ENCODE measurements around the gene LDLR.
"Not testable (repeated sequence)": the region's sequence is repeated elsewhere in the genome, so short reads cannot be mapped to it uniquely, and the experiment has no call there.

Gene LDLR

GRCh38 chr19:11130824-11131455 lies 41.7 kb downstream of the LDLR start:
- H3K4me3 ChIP-seq (ENCODE audit: low read depth, low read length) = no peak overlapping the region
- TF ChIP-seq CTCF (IDR thresholded peaks at IDR 0.05; ENCODE audit: borderline replicate concordance, insufficient read depth, low read depth, low read length) = peak; percentile 91

- TF ChIP-seq CTCF (IDR thresholded peaks at IDR 0.05; ENCODE audit: borderline replicate concordance, insufficient read depth, low read depth, low read length) = no peak
- H3K4me3 ChIP-seq (ENCODE audit: low read depth, low read length) = no peak overlapping the region
Observed at GRCh38 chr19:11131471-11131870, 42.2 kb downstream of the LDLR start.

GRCh38 chr19:11136400-11137101 lies 47.3 kb downstream of the LDLR start:
- H3K4me3 ChIP-seq (ENCODE audit: low read depth, low read length) = no peak overlapping the region
- no peak for TF ChIP-seq CTCF (IDR thresholded peaks at IDR 0.05; ENCODE audit: borderline replicate concordance, insufficient read depth, low read depth, low read length)

- peak; percentile 73 for TF ChIP-seq CTCF (IDR thresholded peaks at IDR 0.05; ENCODE audit: borderline replicate concordance, insufficient read depth, low read depth, low read length)
- H3K4me3 ChIP-seq (ENCODE audit: low read depth, low read length) = no peak overlapping the region
Observed at GRCh38 chr19:11137542-11138384, 48.5 kb downstream of the LDLR start.

- TF ChIP-seq CTCF (IDR thresholded peaks at IDR 0.05; ENCODE audit: borderline replicate concordance, insufficient read depth, low read depth, low read length) = no peak
- no peak overlapping the region for H3K4me3 ChIP-seq (ENCODE audit: low read depth, low read length)
Observed at GRCh38 chr19:11138601-11139300, 49.5 kb downstream of the LDLR start.

- not testable (repeated sequence) for H3K4me3 ChIP-seq (ENCODE audit: low read depth, low read length)
Observed at GRCh38 chr19:11140023-11140538, 50.8 kb downstream of the LDLR start.

GRCh38 chr19:11140896-11141295 lies 51.6 kb downstream of the LDLR start:
- no peak overlapping the region for H3K4me3 ChIP-seq (ENCODE audit: low read depth, low read length)
- TF ChIP-seq CTCF (IDR thresholded peaks at IDR 0.05; ENCODE audit: borderline replicate concordance, insufficient read depth, low read depth, low read length) = no peak

Data from GM12875 (cell line).